DND-41 (cell line): Measurements from ENCODE around the gene CYB5R3.

Experiments used
- ATAC-seq: fragments of 200-7000 bp; cut with Tn5 transposase; 3 replicates; pipeline ENCODE4 v1.9.1; 2021; ENCODE audit warnings: low read depth; ENCODE audit not compliant: insufficient read depth
- DNase-seq: peaks from one replicate; pipeline ENCODE4 v3.0.0-alpha.2; 2020
- H2AFZ ChIP-seq: 2 replicates; pipeline ENCODE4 v1.6.0; 2012; ENCODE audit warnings: low read depth, low read length
- H3K27ac ChIP-seq: 2 replicates; pipeline ENCODE4 v1.5.1; 2012; ENCODE audit warnings: low read length, inconsistent platforms
- H3K27me3 ChIP-seq: fragments of 200-600 bp; sonication (generic); 2 replicates; pipeline ENCODE4 v1.6.0; 2012; ENCODE audit warnings: low read length, mild to moderate bottlenecking, inconsistent platforms; ENCODE audit not compliant: insufficient read depth, poor library complexity
- H3K36me3 ChIP-seq: 2 replicates; pipeline ENCODE4 v1.5.1; 2012; ENCODE audit warnings: low read length, inconsistent platforms; ENCODE audit not compliant: insufficient read depth
- H3K4me1 ChIP-seq: 2 replicates; pipeline ENCODE4 v1.5.1; 2012; ENCODE audit warnings: mild to moderate bottlenecking, low read length; ENCODE audit not compliant: insufficient read depth
- H3K4me2 ChIP-seq: 2 replicates; pipeline ENCODE4 v1.6.0; 2012; ENCODE audit warnings: mild to moderate bottlenecking, moderate library complexity, low read length, inconsistent platforms; ENCODE audit not compliant: insufficient read depth
- H3K4me3 ChIP-seq, 2 experiments: fragments of 200-600 bp in 1 of 2; shearing (Covaris generic) in 1 of 2; 2 replicates each; pipeline ENCODE4 v1.5.1; 2012 to 2016; ENCODE audit warnings: inconsistent platforms in 2 of 2, low read length in 2 of 2, mild to moderate bottlenecking in 2 of 2, low read depth in 1 of 2, moderate library complexity in 1 of 2
- H3K79me2 ChIP-seq: 2 replicates; pipeline ENCODE4 v1.6.0; 2012; ENCODE audit warnings: low read length, inconsistent platforms; ENCODE audit not compliant: insufficient read depth
- H3K9ac ChIP-seq: 2 replicates; pipeline ENCODE4 v1.6.0; 2012; ENCODE audit warnings: low read depth, mild to moderate bottlenecking, inconsistent platforms, low read length, moderate library complexity
- H3K9me3 ChIP-seq: 2 replicates; pipeline ENCODE4 v1.5.1; 2012; ENCODE audit warnings: low read length, moderate library complexity, mild to moderate bottlenecking, inconsistent platforms; ENCODE audit not compliant: insufficient read depth, severe bottlenecking
- H4K20me1 ChIP-seq: 2 replicates; pipeline ENCODE4 v1.6.0; 2012; ENCODE audit warnings: low read length; ENCODE audit not compliant: insufficient read depth
- CTCF ChIP-seq: IDR thresholded peaks from 2 replicates; pipeline ENCODE4 v1.5.1; 2012; ENCODE audit warnings: borderline replicate concordance, low read length, moderate library complexity, mild to moderate bottlenecking; ENCODE audit not compliant: poor library complexity, severe bottlenecking; ENCODE audit errors: extremely low read depth
- EZH2 ChIP-seq: IDR thresholded peaks from 3 replicates; pipeline ENCODE4 v1.6.1; 2012; ENCODE audit warnings: borderline replicate concordance, low read depth, mild to moderate bottlenecking, moderate library complexity, low read length, inconsistent platforms; ENCODE audit not compliant: severe bottlenecking

CYB5R3 gene

GRCh38 chr22:42622061-42622710 is 27.0 kb downstream of the CYB5R3 start:
- Histone ChIP-seq H3K79me2 (no peaks in the 10 kb centered on the region), H3K27me3 (no peaks in the 10 kb centered on the region), H3K4me2 (no peak overlapping the region), H3K4me3 (no peak overlapping the region), H3K9ac (no peak overlapping the region), H4K20me1 (no peaks in the 10 kb centered on the region), H2AFZ (no peak overlapping the region), H3K9me3 (no peaks in the 10 kb centered on the region), H3K4me1 (peaks cover 8% of the 10 kb centered on the region), H3K27ac (no peak overlapping the region), H3K36me3 (peaks cover 58% of the 10 kb centered on the region)
- DNase-seq (no peak), ATAC-seq (no peak)
- TF ChIP-seq EZH2 = no peak
- no peak for TF ChIP-seq CTCF

GRCh38 chr22:42621505-42622002 is 27.6 kb downstream of the CYB5R3 start:
- no peak overlapping the region for H3K27ac ChIP-seq
- H2AFZ ChIP-seq = no peak overlapping the region
- H3K9ac ChIP-seq = no peak overlapping the region
- no peaks in the 10 kb centered on the region for H3K27me3 ChIP-seq
- ATAC-seq (peak; percentile 66), DNase-seq (peak; percentile 40)
- peaks cover 14% of the 10 kb centered on the region for H3K4me1 ChIP-seq
- H3K79me2 ChIP-seq = no peaks in the 10 kb centered on the region
- H4K20me1 ChIP-seq = no peaks in the 10 kb centered on the region
- TF ChIP-seq EZH2 (no peak), CTCF (peak; percentile 82)
- peaks cover 52% of the 10 kb centered on the region for H3K36me3 ChIP-seq
- H3K9me3 ChIP-seq = no peaks in the 10 kb centered on the region
- no peak overlapping the region for H3K4me2 ChIP-seq
- H3K4me3 ChIP-seq = no peak overlapping the region

GRCh38 chr22:42620084-42620483 is 29.1 kb downstream of the CYB5R3 start:
- DNase-seq (no peak), ATAC-seq (no peak)
- Histone ChIP-seq H3K79me2 (no peaks in the 10 kb centered on the region), H2AFZ (no peak overlapping the region), H3K27me3 (no peaks in the 10 kb centered on the region), H4K20me1 (no peaks in the 10 kb centered on the region), H3K27ac (no peak overlapping the region), H3K9me3 (no peaks in the 10 kb centered on the region), H3K9ac (no peak overlapping the region), H3K4me1 (peaks cover 27% of the 10 kb centered on the region), H3K36me3 (peaks cover 42% of the 10 kb centered on the region), H3K4me2 (no peak overlapping the region), H3K4me3 (no peak overlapping the region)
- TF ChIP-seq CTCF = no peak
